Measurements from ENCODE around the gene SLC25A42.
A peak's percentile ranks its signal among the peaks of the same experiment; 100 is the strongest.
"Not testable (repeated sequence)": the region's sequence is repeated elsewhere in the genome, so short reads cannot be mapped to it uniquely, and the experiment has no call there.

Gene SLC25A42

GRCh38 chr19:19135713-19136112 is 71.9 kb downstream of the SLC25A42 start:
- DNase-seq (ENCODE audit: low spot score), result not testable (repeated sequence)

GRCh38 chr19:19137556-19138108 is 73.8 kb downstream of the SLC25A42 start:
- no peak for DNase-seq (ENCODE audit: low spot score)

- peak; percentile 95 for DNase-seq (ENCODE audit: low spot score)
Measured at GRCh38 chr19:19138109-19138981, 74.6 kb downstream of the SLC25A42 start, which contains the start of gene TMEM161A. TSS of gene TMEM161A (minus strand) at chr19:19138478. CDS start at chr19:19138428, 50 bp downstream.

GRCh38 chr19:19139876-19140229 is 76.1 kb downstream of the SLC25A42 start:
- no peak for DNase-seq (ENCODE audit: low spot score)

- no peak for DNase-seq (ENCODE audit: low spot score)
Measured at GRCh38 chr19:19140476-19140875, 76.7 kb downstream of the SLC25A42 start.

GRCh38 chr19:19142347-19142746 is 78.6 kb downstream of the SLC25A42 start:
- no peak for DNase-seq (ENCODE audit: low spot score)

- DNase-seq (ENCODE audit: low spot score), result no peak
Measured at GRCh38 chr19:19145281-19145680, 81.5 kb downstream of the SLC25A42 start.

- DNase-seq (ENCODE audit: low spot score), result peak; percentile 38
Measured at GRCh38 chr19:19145684-19146608, 82.2 kb downstream of the SLC25A42 start.

- no peak for DNase-seq (ENCODE audit: low spot score)
Measured at GRCh38 chr19:19146865-19147264, 83.1 kb downstream of the SLC25A42 start.

- DNase-seq (ENCODE audit: low spot score), result no peak
Measured at GRCh38 chr19:19147344-19147743, 83.5 kb downstream of the SLC25A42 start.

GRCh38 chr19:19148504-19148903 is 84.7 kb downstream of the SLC25A42 start:
- not testable (repeated sequence) for DNase-seq (ENCODE audit: low spot score)

- DNase-seq (ENCODE audit: low spot score), result no peak
Measured at GRCh38 chr19:19149435-19149834, 85.6 kb downstream of the SLC25A42 start.

GRCh38 chr19:19151418-19151817 is 87.6 kb downstream of the SLC25A42 start:
- no peak for DNase-seq (ENCODE audit: low spot score)

- DNase-seq (ENCODE audit: low spot score), result no peak
Measured at GRCh38 chr19:19152668-19153384, 89.0 kb downstream of the SLC25A42 start.

- DNase-seq (ENCODE audit: low spot score), result no peak
Measured at GRCh38 chr19:19154768-19155494, 91.1 kb downstream of the SLC25A42 start.

- no peak for DNase-seq (ENCODE audit: low spot score)
Measured at GRCh38 chr19:19155495-19156219, 91.9 kb downstream of the SLC25A42 start.

- no peak for DNase-seq (ENCODE audit: low spot score)
Measured at GRCh38 chr19:19157808-19158207, 94.0 kb downstream of the SLC25A42 start.

GRCh38 chr19:19159534-19159933 is 95.7 kb downstream of the SLC25A42 start:
- DNase-seq (ENCODE audit: low spot score), result no peak

- DNase-seq (ENCODE audit: low spot score), result no peak
Measured at GRCh38 chr19:19160461-19161035, 96.8 kb downstream of the SLC25A42 start.

- no peak for DNase-seq (ENCODE audit: low spot score)
Measured at GRCh38 chr19:19162495-19162894, 98.7 kb downstream of the SLC25A42 start.
